GM06990 (cell line): ENCODE measurements around the gene AGAP1.

Source experiments
- DNase-seq: peaks from one replicate; pipeline ENCODE4 v3.0.0-alpha.2; 2011; ENCODE audit not compliant: insufficient read length; ENCODE audit errors: extremely low read depth
- H3K27me3 ChIP-seq: replicated peaks from 2 replicates; pipeline ENCODE4 v1.6.0; 2011; ENCODE audit warnings: low read length; ENCODE audit not compliant: control insufficient read depth, insufficient read depth
- H3K36me3 ChIP-seq: 2 replicates; pipeline ENCODE4 v1.5.1; 2011; ENCODE audit warnings: low read length; ENCODE audit not compliant: control insufficient read depth, insufficient read depth
- H3K4me3 ChIP-seq: replicated peaks from 2 replicates; pipeline ENCODE4 v1.5.1; 2011; ENCODE audit warnings: low read depth, mild to moderate bottlenecking, control low read depth, low read length
- TF ChIP-seq, protein P1 (sequence below): IDR thresholded peaks from 2 replicates; pipeline ENCODE4 v1.5.1; 2011; ENCODE audit warnings: low read length, control low read depth, mild to moderate bottlenecking, inconsistent platforms; ENCODE audit not compliant: insufficient read depth, poor library complexity, severe bottlenecking

Gene AGAP1

DNA sequence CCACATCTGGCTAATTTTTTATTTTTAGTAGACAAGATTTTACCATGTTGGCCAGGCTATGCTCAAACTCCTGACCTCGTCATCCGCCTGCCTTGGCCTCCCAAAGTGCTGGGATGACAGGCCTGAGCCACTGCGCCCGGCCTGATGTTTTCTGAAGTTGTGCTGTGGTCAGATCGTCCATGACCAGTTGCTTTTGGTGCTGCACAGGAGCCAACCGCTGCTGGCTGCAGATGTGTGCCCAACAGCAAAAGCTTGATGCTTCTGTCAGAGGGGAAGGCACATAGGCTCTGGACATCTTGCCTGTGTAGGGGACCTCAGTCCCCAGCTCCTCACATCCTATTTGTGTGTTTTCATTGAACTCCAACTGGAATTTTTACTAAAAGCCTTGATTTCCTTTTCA is 218.3 kb downstream of the AGAP1 start:
- no peak for DNase-seq
- H3K36me3 ChIP-seq: no peaks in the 10 kb centered on the region
- H3K27me3 ChIP-seq: no peaks in the 10 kb centered on the region
- H3K4me3 ChIP-seq: no peak overlapping the region
- TF ChIP-seq, protein P1, sequence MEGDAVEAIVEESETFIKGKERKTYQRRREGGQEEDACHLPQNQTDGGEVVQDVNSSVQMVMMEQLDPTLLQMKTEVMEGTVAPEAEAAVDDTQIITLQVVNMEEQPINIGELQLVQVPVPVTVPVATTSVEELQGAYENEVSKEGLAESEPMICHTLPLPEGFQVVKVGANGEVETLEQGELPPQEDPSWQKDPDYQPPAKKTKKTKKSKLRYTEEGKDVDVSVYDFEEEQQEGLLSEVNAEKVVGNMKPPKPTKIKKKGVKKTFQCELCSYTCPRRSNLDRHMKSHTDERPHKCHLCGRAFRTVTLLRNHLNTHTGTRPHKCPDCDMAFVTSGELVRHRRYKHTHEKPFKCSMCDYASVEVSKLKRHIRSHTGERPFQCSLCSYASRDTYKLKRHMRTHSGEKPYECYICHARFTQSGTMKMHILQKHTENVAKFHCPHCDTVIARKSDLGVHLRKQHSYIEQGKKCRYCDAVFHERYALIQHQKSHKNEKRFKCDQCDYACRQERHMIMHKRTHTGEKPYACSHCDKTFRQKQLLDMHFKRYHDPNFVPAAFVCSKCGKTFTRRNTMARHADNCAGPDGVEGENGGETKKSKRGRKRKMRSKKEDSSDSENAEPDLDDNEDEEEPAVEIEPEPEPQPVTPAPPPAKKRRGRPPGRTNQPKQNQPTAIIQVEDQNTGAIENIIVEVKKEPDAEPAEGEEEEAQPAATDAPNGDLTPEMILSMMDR: no peak

DNA sequence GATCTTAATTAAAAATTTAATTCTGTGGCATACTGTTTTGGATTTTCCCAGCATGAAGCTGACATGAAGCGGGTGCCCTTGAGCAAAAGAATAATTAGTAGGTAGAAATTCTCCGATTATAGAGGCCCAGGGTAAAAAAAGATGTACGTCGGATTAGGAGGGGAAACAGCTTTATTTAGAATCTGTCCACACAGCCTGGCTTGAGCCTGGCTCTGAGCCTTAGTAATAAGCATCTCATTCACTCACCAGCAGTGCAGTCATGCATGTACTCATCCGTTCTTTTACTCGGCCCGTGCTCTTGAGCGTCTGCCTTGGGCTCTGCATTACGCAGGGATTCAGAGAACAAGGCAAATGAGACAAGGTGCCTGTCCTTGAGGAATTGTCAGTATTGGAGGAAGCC is 219.3 kb downstream of the AGAP1 start:
- DNase-seq: no peak
- no peak overlapping the region for H3K4me3 ChIP-seq
- H3K27me3 ChIP-seq: no peaks in the 10 kb centered on the region
- no peaks in the 10 kb centered on the region for H3K36me3 ChIP-seq
- TF ChIP-seq, protein P1: no peak

DNA sequence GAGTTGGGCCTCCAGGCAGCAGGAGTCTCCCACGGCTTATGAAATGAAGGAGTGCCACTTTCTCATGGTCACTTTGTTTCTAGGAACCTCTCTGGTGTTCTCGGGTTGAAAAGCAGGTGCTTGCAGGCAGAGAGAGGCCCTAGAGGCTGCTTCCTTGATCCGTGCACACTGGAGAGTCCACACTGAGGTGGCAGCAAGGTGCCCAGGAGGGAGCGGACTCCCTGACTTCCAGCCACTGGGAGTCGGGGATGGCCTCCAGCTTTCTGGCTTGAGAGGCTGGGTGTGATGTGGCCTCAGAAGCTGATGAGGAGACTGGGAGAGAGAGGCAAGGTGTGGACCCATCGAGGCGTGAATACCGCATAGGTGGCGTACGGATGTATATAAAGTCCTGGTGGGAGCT is 221.8 kb downstream of the AGAP1 start:
- DNase-seq: no peak
- Histone ChIP-seq H3K36me3 (no peaks in the 10 kb centered on the region), H3K4me3 (no peak overlapping the region)

GRCh38 chr2:235716875-235717496 is 223.1 kb downstream of the AGAP1 start:
- no peak for DNase-seq
- TF ChIP-seq, protein P1: no peak
- H3K27me3 ChIP-seq: no peaks in the 10 kb centered on the region; the same call in 1 of the 2 replicates
- no peaks in the 10 kb centered on the region for H3K36me3 ChIP-seq
- no peak overlapping the region for H3K4me3 ChIP-seq

More for the DNA sequence above, 221.8 kb downstream of the AGAP1 start:
- TF ChIP-seq, protein P1: no peak
- no peaks in the 10 kb centered on the region; the same call in 1 of the 2 replicates for H3K27me3 ChIP-seq

DNA sequence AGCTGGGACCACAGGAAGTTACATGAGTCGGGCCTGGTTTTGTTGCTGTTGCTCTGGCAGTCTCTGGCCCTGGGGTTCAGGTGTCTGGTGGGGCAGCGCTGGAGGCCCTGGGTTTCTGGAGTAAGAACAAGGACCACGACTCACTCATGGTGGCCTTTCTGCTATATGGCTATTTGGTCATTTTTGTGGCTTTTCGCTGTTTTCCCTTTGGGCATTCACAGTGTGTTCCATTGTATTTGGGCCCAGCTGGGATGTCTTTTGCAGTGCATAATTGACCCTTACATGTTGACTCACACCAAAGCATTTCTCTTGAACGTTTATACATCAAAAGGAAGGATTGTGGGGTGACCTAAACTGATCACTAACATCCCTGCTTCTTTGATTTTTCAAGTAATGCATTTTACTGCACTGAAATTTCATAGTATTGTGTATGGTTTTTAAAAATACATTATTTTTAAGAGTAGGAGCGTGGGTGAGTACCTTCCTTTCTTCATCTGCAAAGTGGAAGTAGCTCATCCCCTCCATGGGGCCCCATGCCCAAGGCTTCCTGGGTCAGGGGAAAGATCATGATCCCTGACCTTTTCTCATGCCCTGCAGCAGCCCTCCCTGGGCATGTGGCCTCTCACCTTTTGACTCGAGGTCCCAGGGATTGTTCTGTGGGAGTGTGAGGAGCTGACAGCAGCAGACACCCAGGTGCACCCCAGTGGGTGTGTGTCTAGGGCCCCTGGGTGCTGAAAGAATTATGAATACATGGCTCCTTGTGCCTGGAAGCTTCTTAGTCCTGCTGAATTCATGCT is 225.5 kb downstream of the AGAP1 start:
- Histone ChIP-seq H3K4me3 (no peak overlapping the region), H3K36me3 (no peaks in the 10 kb centered on the region), H3K27me3 (peaks cover 2% of the 10 kb centered on the region)
- no peak for DNase-seq
- TF ChIP-seq, protein P1: no peak
